Pons (tissue), 1 donor: ENCODE results near the gene LTV1.
"Not testable (repeated sequence)": the region's sequence is repeated elsewhere in the genome, so short reads cannot be mapped to it uniquely, and the experiment has no call there.

Experiments
- DNase-seq: peaks from one replicate; pipeline ENCODE4 v3.0.0-alpha.2; 2016; ENCODE audit warnings: low spot score

The LTV1 gene

DNA sequence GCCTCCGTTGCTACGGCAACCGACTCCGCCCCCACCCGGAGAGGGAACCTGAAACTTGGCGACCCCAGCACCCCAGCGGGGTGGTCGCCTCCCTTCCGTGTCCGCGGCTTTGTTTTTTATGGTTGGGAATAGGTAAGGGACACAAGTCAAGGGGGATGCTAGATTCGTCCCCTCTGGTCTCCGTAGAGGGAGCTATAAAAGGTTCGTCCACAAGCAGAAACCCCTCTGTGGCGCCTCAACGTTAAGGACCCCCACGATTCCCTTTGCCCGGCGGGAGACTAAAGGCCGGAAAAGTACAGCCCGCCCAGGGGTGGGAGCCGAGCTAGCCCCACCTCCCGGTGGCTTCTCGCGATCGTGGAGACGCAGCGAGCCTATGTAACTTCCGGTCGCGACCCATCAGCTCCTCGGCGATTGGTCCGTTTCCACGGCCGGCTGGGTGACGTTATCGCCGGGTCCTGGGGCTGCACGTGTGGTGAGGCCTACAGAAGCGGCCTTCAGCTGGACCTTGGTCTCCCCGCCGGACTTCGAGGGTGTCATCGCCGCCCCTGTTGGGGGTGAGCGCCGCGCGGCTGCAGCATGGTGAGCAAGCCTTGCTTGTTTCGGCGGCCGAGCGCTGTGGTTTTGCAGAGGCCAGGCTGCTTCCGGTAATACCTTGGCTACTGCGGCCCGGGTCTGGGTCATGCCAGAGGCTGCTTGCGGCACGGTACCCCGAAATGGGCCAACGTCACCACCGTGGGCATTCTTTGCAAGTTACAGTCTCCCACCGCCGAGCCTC lies at the start of gene LTV1:
LTV1 (plus strand) TSS at position 437 of the 775 bp plus-strand sequence; CDS start at position 577, 140 bp downstream.
- peak; percentile 95 for DNase-seq

- not testable (repeated sequence) for DNase-seq
These were observed 46.6 kb upstream of the LTV1 start for GRCh38 chr6:143796551-143796950.

- not testable (repeated sequence) for DNase-seq
These were observed 44.7 kb upstream of the LTV1 start for GRCh38 chr6:143798487-143798886.

DNA sequence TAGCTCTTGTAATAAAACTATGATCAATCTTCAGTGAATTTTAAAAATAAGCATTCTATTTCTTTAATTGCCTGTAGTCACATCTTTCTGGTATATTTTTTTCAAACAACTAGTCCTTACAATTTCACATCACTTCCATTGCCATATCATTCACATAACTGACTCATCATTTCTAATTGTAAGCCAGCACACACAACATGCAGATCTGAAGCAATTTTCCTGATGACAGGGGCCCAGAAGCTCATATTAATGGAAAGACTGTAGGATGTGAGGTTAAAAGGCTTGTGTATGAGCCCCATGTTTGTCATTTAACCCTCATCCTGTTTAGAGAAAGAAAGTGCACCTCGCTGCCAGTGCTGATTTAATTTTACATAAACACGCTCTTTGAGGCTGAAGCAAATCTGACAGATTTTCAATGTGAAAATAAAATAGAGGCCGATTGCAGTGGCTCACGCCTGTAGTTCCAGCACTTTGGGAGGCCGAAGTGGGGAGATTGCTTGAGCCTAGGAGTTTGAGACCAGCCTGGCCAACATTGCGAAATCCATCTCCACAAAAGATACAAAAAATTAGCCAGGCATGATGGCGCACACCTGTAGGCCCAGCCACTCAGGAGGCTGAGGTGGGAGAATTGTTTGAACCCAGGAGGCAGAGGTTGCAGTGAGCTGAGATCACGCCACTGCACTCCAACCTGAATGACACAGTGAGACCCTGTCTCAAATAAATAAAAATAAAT lies 40.1 kb upstream of the LTV1 start:
- no peak for DNase-seq

DNA sequence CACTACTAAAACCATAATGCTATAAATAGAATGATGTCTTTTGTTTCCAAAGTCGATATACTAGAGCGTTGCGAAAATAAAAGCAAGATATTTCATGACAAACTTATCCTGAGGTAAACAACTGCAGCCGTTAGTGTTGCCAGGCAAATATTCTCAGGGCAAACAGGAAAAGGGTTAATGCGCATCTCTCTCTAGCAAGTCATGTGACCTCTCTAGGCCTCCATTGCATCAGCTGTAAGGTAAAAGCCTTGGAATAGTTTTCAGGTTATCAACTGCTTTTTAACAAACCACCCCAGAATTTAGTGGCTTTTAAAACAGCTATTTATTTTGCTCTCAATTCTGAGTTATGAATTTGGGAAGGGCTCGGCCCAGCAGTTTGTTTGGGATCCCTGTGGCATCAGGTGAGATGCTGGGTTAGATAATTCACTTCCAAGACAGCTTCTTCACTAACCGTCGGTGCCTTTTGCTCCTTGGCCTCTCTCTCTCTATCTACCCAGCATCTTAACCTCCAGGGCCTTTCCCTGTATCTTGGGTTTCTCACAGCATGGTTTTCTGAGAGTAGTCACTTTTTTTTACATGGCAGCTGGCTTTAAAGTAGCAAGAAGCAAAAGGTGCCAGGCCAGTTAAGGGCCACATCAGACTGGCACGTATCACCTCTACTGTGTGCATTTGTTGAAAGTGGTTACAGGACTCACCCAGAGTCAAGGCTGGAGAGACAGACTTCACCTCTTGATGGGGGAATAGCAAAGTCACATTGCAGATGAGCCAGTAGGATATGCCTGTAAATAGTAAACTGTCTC lies 39.2 kb upstream of the LTV1 start:
- no peak for DNase-seq

DNA sequence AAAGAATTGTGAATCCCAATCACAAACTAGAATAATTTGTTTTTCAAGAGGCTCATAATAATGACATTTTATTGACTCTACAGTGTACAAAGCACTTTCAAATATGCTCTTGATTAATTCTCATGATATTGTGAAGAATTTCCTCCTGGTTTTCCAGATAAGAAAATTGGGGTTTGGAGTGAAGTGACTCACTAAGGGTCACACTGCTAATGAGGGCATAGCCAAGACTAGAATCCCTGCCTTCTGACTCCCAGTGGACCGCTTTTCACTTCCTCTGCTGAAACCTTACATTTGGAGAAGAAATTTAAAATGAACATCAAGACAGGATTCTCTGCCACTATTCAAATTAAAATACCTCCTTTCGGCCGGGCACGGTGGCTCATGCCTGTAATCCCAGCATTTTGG lies 38.3 kb upstream of the LTV1 start:
- DNase-seq, result no peak

DNA sequence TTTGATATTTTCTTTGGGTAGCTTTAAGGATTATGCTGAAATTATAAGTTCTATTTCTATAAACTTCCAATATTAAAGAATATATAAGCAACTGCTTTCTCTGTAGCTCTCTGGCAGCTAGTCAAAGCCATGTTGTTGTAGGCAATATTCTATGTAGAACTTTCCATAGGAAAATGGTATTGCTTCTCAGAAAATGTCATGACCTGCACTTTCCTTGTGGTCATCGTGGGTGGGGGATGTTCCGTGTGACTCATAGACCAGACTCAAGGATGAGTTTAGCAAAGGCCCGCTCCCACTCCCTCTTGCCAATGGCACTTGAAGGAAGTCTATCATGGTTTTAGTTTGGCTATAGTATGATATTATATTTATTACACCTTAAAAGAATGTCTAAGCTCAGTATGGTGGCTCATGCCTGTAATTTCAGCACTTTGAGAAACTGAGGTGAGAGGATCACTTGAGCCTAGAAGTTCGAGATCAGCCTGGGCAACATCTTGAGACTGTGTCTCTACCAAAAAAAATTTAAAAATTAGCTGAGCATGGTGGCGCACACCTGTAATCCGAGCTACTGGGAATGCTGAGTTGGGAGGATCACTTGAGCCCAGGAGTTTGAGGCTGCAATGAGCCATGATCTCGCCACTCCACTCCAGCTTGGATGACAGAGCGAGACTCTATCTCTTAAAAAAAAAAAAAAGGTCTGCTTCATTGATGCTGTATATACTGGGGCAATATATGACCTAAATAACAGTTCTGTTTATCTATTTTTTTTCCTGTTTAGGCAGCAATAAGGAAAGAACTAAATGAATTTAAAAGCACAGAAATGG lies 36.6 kb upstream of the LTV1 start:
- no peak for DNase-seq

DNA sequence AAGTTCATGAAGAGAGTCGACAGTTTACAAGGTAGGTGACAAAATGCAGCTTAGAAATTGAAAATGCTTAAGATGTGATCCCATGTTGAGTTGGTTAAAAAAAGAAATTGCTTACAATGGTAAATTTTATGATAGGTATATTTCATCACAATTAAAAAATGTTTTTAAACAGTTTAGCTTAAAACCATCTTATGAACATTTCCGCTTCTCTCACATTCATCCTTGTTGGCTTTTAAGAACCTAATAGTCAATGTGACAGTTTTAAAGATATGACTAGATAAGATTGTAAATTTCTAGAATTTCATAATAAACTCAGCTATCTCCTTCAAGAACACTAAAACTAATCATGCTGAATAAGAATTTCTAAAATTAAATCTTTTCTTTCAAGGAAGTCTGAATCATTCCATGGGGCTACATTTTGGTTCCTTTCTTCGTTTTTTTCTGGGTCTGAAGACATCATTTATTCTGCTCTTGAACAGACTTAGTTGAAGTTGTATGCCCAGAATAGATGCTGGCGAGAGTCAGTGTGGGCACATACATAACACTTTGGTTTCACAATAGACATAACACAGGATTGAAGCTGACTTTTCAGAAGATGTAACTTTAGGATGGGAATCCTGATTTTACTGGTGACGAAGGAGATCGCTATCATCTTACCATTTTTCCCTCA lies 35.9 kb upstream of the LTV1 start:
- DNase-seq, result no peak

GRCh38 chr6:143810745-143811144 lies 32.4 kb upstream of the LTV1 start:
- no peak for DNase-seq

- no peak for DNase-seq
These were observed 31.5 kb upstream of the LTV1 start for GRCh38 chr6:143811501-143812157.

GRCh38 chr6:143817621-143818020 lies 25.5 kb upstream of the LTV1 start:
- DNase-seq, result no peak

- DNase-seq, result no peak
These were observed 21.8 kb upstream of the LTV1 start for GRCh38 chr6:143821359-143821758.

GRCh38 chr6:143822584-143823024 lies 20.5 kb upstream of the LTV1 start:
- no peak for DNase-seq

- DNase-seq, result peak; percentile 6
These were observed 19.6 kb upstream of the LTV1 start for GRCh38 chr6:143823548-143823947.

- no peak for DNase-seq
These were observed 14.6 kb upstream of the LTV1 start for GRCh38 chr6:143828572-143828971.

- no peak for DNase-seq
These were observed 7.0 kb upstream of the LTV1 start for GRCh38 chr6:143836150-143836549.

GRCh38 chr6:143838395-143838794 lies 4.7 kb upstream of the LTV1 start:
- DNase-seq, result no peak

GRCh38 chr6:143839196-143839595 lies 3.9 kb upstream of the LTV1 start:
- no peak for DNase-seq

DNA sequence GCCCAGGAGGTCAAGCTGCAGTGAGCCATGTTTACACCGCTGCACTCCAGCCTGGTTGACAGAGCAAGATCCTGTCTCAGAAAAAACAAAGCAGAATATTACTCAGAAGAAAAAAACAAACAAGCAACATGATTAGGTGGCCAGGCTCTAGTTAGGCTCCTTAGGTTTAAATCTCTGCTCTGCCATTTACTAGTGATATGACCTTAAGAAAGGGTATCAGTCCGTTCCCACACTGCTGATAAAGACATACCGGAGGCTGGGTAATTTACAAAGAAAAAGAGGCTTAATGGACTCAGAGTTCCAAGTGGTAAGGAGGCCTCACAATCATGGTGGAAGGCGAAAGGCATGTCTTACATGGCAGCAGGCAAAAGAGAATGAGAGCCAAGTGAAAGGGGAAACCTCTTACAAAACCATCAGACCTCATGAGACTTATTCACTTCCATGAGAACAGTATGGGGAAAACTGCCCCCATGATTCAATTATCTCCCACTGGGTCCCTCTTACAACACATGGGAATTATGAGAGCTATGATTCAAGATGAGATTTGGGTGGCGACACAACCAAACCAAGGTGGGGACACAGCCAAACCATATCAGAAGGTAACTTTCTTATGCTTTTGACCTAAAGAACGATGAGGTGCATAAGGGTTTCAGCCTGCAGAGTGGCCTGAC lies 2.4 kb upstream of the LTV1 start:
- no peak for DNase-seq

GRCh38 chr6:143842461-143842901 lies 657 bp upstream of the LTV1 start:
- DNase-seq, result peak; percentile 53
